Brain pericyte (primary cell): Measurements from ENCODE around the gene SLC28A3.

Source experiments
- DNase-seq: peaks from one replicate; pipeline ENCODE4 v3.0.0-alpha.2; 2012; ENCODE audit warnings: low read depth, low spot score

The SLC28A3 gene

GRCh38 chr9:84241817-84242373 is 98.7 kb downstream of the SLC28A3 start:
- DNase-seq = no peak

GRCh38 chr9:84239343-84239742 is 101.2 kb downstream of the SLC28A3 start:
- DNase-seq = no peak

- DNase-seq = no peak
Observed at GRCh38 chr9:84238652-84239051, 101.9 kb downstream of the SLC28A3 start.

GRCh38 chr9:84235511-84235910 is 105.0 kb downstream of the SLC28A3 start:
- DNase-seq = no peak

GRCh38 chr9:84230355-84231145 is 110.0 kb downstream of the SLC28A3 start:
- DNase-seq = no peak

- no peak for DNase-seq
Observed at GRCh38 chr9:84229191-84229590, 111.4 kb downstream of the SLC28A3 start.

GRCh38 chr9:84228130-84228720 is 112.3 kb downstream of the SLC28A3 start:
- DNase-seq = no peak

- no peak for DNase-seq
Observed at GRCh38 chr9:84226126-84226525, 114.4 kb downstream of the SLC28A3 start.
